Measurements from ENCODE around the gene TUBD1. TPM values are rescaled to one million over a fixed set of nuclear protein-coding genes. Genes with fewer than 3 reads are reported as not detected.

TUBD1 gene
- polyA plus RNA-seq, 1 donor (not counting 4 experiments of a cell fraction or from before 2014, with no cell fraction given) = 7.6 TPM

GRCh38 chr17:59859444-59860025 lies 33.2 kb downstream of the TUBD1 start:
- Histone ChIP-seq H3K4me3 (ENCODE audit: control insufficient read depth in 2 of 3, extremely low read depth in 1 of 3, insufficient read depth in 2 of 3, low read depth in 1 of 3, low read length in 3 of 3) (no peak overlapping the region), H3K36me3 (ENCODE audit: control insufficient read depth in 2 of 2, extremely low read depth in 1 of 2, insufficient read depth in 2 of 2, low read length in 2 of 2) (peaks cover 0 to 3% of the 10 kb centered on the region in 2 experiments), H3K4me1 (ENCODE audit: control insufficient read depth, extremely low read depth, insufficient read depth, low read length) (no peaks in the 10 kb centered on the region), H3K9me1 (ENCODE audit: control insufficient read depth, extremely low read depth, insufficient read depth, low read length) (no peaks in the 10 kb centered on the region), H3K9ac (ENCODE audit: control insufficient read depth, extremely low read depth, insufficient read depth, low read length) (no peak overlapping the region), H3K27me3 (ENCODE audit: control insufficient read depth, extremely low read depth, insufficient read depth, low read length) (no peaks in the 10 kb centered on the region), H3K79me2 (ENCODE audit: control insufficient read depth, insufficient read depth, low read length) (no peaks in the 10 kb centered on the region), H3K4me2 (ENCODE audit: control insufficient read depth, extremely low read depth, insufficient read depth, low read depth, low read length) (no peak overlapping the region), H4K20me1 (ENCODE audit: control insufficient read depth, extremely low read depth, insufficient read depth, low read length) (no peaks in the 10 kb centered on the region), H3K27ac (ENCODE audit: control insufficient read depth, insufficient read depth, low read length) (no peak overlapping the region), H2AFZ (ENCODE audit: control insufficient read depth, low read length) (no peak overlapping the region), H3K9me3 (ENCODE audit: control insufficient read depth, low read depth, low read length) (no peaks in the 10 kb centered on the region)
- DNase-seq (ENCODE audit: low read depth, low spot score) (no peak), FAIRE-seq (no peak)
- TF ChIP-seq EZH2 (IDR thresholded peaks at IDR 0.05; ENCODE audit: low read length) (no peak), CTCF (optimal IDR thresholded peaks at IDR 0.05 in 1 of 3, IDR thresholded peaks at IDR 0.05 in 1 of 3, conservative IDR thresholded peaks at IDR 0.05 in 1 of 3; ENCODE audit: extremely low read depth in 1 of 3, insufficient read depth in 2 of 3, low read length in 3 of 3) (peak in 2 of 3 experiments; percentile 37 to 52)
- dilution Hi-C loops (cut with MboI; ENCODE audit: extremely low pct_ligation_motif_present, low sequenced_read_pairs) = no loop called here

- Histone ChIP-seq H4K20me1 (ENCODE audit: control insufficient read depth, extremely low read depth, insufficient read depth, low read length) (no peaks in the 10 kb centered on the region), H3K4me3 (ENCODE audit: control insufficient read depth in 2 of 3, extremely low read depth in 1 of 3, insufficient read depth in 2 of 3, low read depth in 1 of 3, low read length in 3 of 3) (no peak overlapping the region), H3K27ac (ENCODE audit: control insufficient read depth, insufficient read depth, low read length) (no peak overlapping the region), H3K4me2 (ENCODE audit: control insufficient read depth, extremely low read depth, insufficient read depth, low read depth, low read length) (no peak overlapping the region), H3K79me2 (ENCODE audit: control insufficient read depth, insufficient read depth, low read length) (no peaks in the 10 kb centered on the region), H3K9me3 (ENCODE audit: control insufficient read depth, low read depth, low read length) (no peaks in the 10 kb centered on the region), H3K36me3 (ENCODE audit: control insufficient read depth in 2 of 2, extremely low read depth in 1 of 2, insufficient read depth in 2 of 2, low read length in 2 of 2) (peaks cover 0 to 3% of the 10 kb centered on the region in 2 experiments), H3K9ac (ENCODE audit: control insufficient read depth, extremely low read depth, insufficient read depth, low read length) (no peak overlapping the region), H3K4me1 (ENCODE audit: control insufficient read depth, extremely low read depth, insufficient read depth, low read length) (peaks cover 3% of the 10 kb centered on the region), H3K9me1 (ENCODE audit: control insufficient read depth, extremely low read depth, insufficient read depth, low read length) (no peaks in the 10 kb centered on the region), H3K27me3 (ENCODE audit: control insufficient read depth, extremely low read depth, insufficient read depth, low read length) (no peaks in the 10 kb centered on the region), H2AFZ (ENCODE audit: control insufficient read depth, low read length) (no peak overlapping the region)
- DNase-seq (ENCODE audit: low read depth, low spot score) = no peak
- TF ChIP-seq EZH2 (IDR thresholded peaks at IDR 0.05; ENCODE audit: low read length) (no peak), CTCF (optimal IDR thresholded peaks at IDR 0.05 in 1 of 3, IDR thresholded peaks at IDR 0.05 in 1 of 3, conservative IDR thresholded peaks at IDR 0.05 in 1 of 3; ENCODE audit: extremely low read depth in 1 of 3, insufficient read depth in 2 of 3, low read length in 3 of 3) (no peak)
- no peak for FAIRE-seq
- dilution Hi-C loops (cut with MboI; ENCODE audit: extremely low pct_ligation_motif_present, low sequenced_read_pairs) = no loop called here
Measured at GRCh38 chr17:59858932-59859331, 33.8 kb downstream of the TUBD1 start.

Data from keratinocyte (primary cell).